Measurements from ENCODE around the gene MFAP5. TPM values are rescaled to one million over a fixed set of nuclear protein-coding genes. Genes with fewer than 3 reads are reported as not detected.

Gene MFAP5
- total RNA-seq, 1 donor from 2014 or later: 55.8 TPM

- TF ChIP-seq CTCF (IDR thresholded peaks at IDR 0.05; ENCODE audit: borderline replicate concordance): no peak
- intact Hi-C loops (cut with micrococcal nuclease): no loop called here
- Histone ChIP-seq H3K9me3 (replicated peaks) (no peaks in the 10 kb centered on the region), H3K36me3 (no peaks in the 10 kb centered on the region), H3K4me3 (no peak within 1 kb of the TSS), H3K27me3 (ENCODE audit: low read depth) (no peaks in the 10 kb centered on the region), H3K4me1 (no peaks in the 10 kb centered on the region), H3K27ac (replicated peaks) (no peak within 1 kb of the TSS)
- no peak for DNase-seq
Measured at GRCh38 chr12:8612629-8613028, 50.0 kb downstream of the MFAP5 start, which contains the start of gene AICDA. AICDA (minus strand) TSS chr12:8612859; CDS start chr12:8612767, 92 bp downstream.

GRCh38 chr12:8609061-8609570 is 53.5 kb downstream of the MFAP5 start:
- Histone ChIP-seq H3K9me3 (replicated peaks) (no peaks in the 10 kb centered on the region), H3K4me1 (no peaks in the 10 kb centered on the region), H3K27me3 (ENCODE audit: low read depth) (peaks cover 17% of the 10 kb centered on the region), H3K4me3 (no peak overlapping the region), H3K27ac (replicated peaks) (no peak overlapping the region), H3K36me3 (no peaks in the 10 kb centered on the region)
- TF ChIP-seq CTCF (IDR thresholded peaks at IDR 0.05; ENCODE audit: borderline replicate concordance): peak; percentile 78
- no peak for DNase-seq
- intact Hi-C loops (cut with micrococcal nuclease): loop anchor here (5.0 kb wide), 1 partner anchor 62 kb away; no protein-coding TSS in a partner anchor

- no peaks in the 10 kb centered on the region for H3K9me3 ChIP-seq (replicated peaks)
- no peak for DNase-seq
- no peak overlapping the region for H3K27ac ChIP-seq (replicated peaks)
- H3K4me3 ChIP-seq: no peak overlapping the region
- no peaks in the 10 kb centered on the region for H3K36me3 ChIP-seq
- no peaks in the 10 kb centered on the region for H3K4me1 ChIP-seq
- intact Hi-C loops (cut with micrococcal nuclease): loop anchor here (5.0 kb wide), 1 partner anchor 60 kb away; no protein-coding TSS in a partner anchor
- no peak for TF ChIP-seq CTCF (IDR thresholded peaks at IDR 0.05; ENCODE audit: borderline replicate concordance)
- peaks cover 35% of the 10 kb centered on the region for H3K27me3 ChIP-seq (ENCODE audit: low read depth)
Measured at GRCh38 chr12:8606890-8607289, 55.7 kb downstream of the MFAP5 start.

- Histone ChIP-seq H3K27ac (replicated peaks) (no peak overlapping the region), H3K9me3 (replicated peaks) (no peaks in the 10 kb centered on the region), H3K4me1 (no peaks in the 10 kb centered on the region), H3K4me3 (no peak overlapping the region), H3K36me3 (no peaks in the 10 kb centered on the region), H3K27me3 (ENCODE audit: low read depth) (peaks cover 41% of the 10 kb centered on the region)
- DNase-seq: no peak
- no peak for TF ChIP-seq CTCF (IDR thresholded peaks at IDR 0.05; ENCODE audit: borderline replicate concordance)
- intact Hi-C loops (cut with micrococcal nuclease): loop anchor here (5.0 kb wide), 1 partner anchor 58 kb away; no protein-coding TSS in a partner anchor
Measured at GRCh38 chr12:8605057-8605456, 57.6 kb downstream of the MFAP5 start.

- DNase-seq: no peak
- peaks cover 41% of the 10 kb centered on the region for H3K27me3 ChIP-seq (ENCODE audit: low read depth)
- no peaks in the 10 kb centered on the region for H3K36me3 ChIP-seq
- no peak overlapping the region for H3K27ac ChIP-seq (replicated peaks)
- no peak for TF ChIP-seq CTCF (IDR thresholded peaks at IDR 0.05; ENCODE audit: borderline replicate concordance)
- H3K9me3 ChIP-seq (replicated peaks): no peaks in the 10 kb centered on the region
- H3K4me1 ChIP-seq: no peaks in the 10 kb centered on the region
- intact Hi-C loops (cut with micrococcal nuclease): no loop called here
- no peak overlapping the region for H3K4me3 ChIP-seq
Measured at GRCh38 chr12:8603856-8604255, 58.8 kb downstream of the MFAP5 start.
